OCI-LY3 (cell line): ENCODE measurements around the gene LRRC7.

Source experiments
- CTCF ChIP-seq: fragments of 200-600, 300-600 bp; sonication (generic); IDR thresholded peaks from 2 replicates; pipeline ENCODE4 v1.5.1; 2014; ENCODE audit warnings: antibody characterized with exemption, low read length, low read depth
- EZH2phosphoT487 ChIP-seq: fragments of 200-600 bp; shearing (Covaris generic); IDR thresholded peaks from 2 replicates; pipeline ENCODE4 v1.6.1; 2018; ENCODE audit warnings: antibody characterized with exemption, mixed run types, low read depth

- TF ChIP-seq CTCF (no peak), EZH2phosphoT487 (no peak)
Measured at GRCh38 chr1:69540052-69540451, 27.7 kb upstream of the LRRC7 start.
